HepG2 (cell line): Measurements from ENCODE around the gene PMVK. TPM values are rescaled to one million over a fixed set of nuclear protein-coding genes. Genes with fewer than 3 reads are reported as not detected.

Experiments used
- ATF1 ChIP-seq: IDR thresholded peaks from 2 replicates; pipeline ENCODE4 v1.6.1; 2016; ENCODE audit warnings: mild to moderate bottlenecking, control low read depth
- ATF7-NPFF ChIP-seq: sonication (generic); formaldehyde crosslinking; IDR thresholded peaks from 2 replicates; pipeline ENCODE4 v1.8.1; 2023; ENCODE audit warnings: mild to moderate bottlenecking, low read depth, missing genetic modification reagents, moderate library complexity
- MXI1 ChIP-seq: IDR thresholded peaks from 3 replicates; pipeline ENCODE4 v1.6.1; 2012; ENCODE audit warnings: low read depth, low read length, inconsistent platforms, borderline replicate concordance
- NFATC3 ChIP-seq: sonication (generic); formaldehyde crosslinking; IDR thresholded peaks from 2 replicates; pipeline ENCODE4 v1.5.1; 2020; ENCODE audit warnings: mild to moderate bottlenecking, missing genetic modification reagents
- NONO ChIP-seq, 2 experiments: fragments of 450-650 bp in 1 of 2; sonication (generic) in 1 of 2; formaldehyde crosslinking in 1 of 2; IDR thresholded peaks in 1 of 2; conservative IDR thresholded peaks in 1 of 2; 2 replicates each; pipeline versions ENCODE4 v1.6.1 to v1.8.0; 2017 to 2022; ENCODE audit warnings: mild to moderate bottlenecking in 1 of 2, missing genetic modification reagents in 1 of 2, moderate library complexity in 1 of 2
- PITX1 ChIP-seq: sonication (generic); formaldehyde crosslinking; IDR thresholded peaks from 2 replicates; pipeline ENCODE4 v1.5.1; 2020; ENCODE audit warnings: mild to moderate bottlenecking, missing genetic modification reagents
- REPIN1 ChIP-seq: sonication (generic); formaldehyde crosslinking; IDR thresholded peaks from 2 replicates; pipeline ENCODE4 v1.8.0; 2022; ENCODE audit warnings: missing genetic modification reagents, low read depth, mild to moderate bottlenecking, borderline replicate concordance
- SKI ChIP-seq: fragments of 450-650 bp; IDR thresholded peaks from one replicate; pipeline ENCODE4 v1.6.1; 2018; ENCODE audit warnings: mild to moderate bottlenecking; ENCODE audit not compliant: partially characterized antibody
- XBP1 ChIP-seq: sonication (generic); formaldehyde crosslinking; IDR thresholded peaks from 2 replicates; pipeline ENCODE4 v1.5.0; 2020; ENCODE audit warnings: missing genetic modification reagents
- ZNF510 ChIP-seq: sonication (generic); formaldehyde crosslinking; IDR thresholded peaks from 2 replicates; pipeline ENCODE4 v1.4.0; 2020; ENCODE audit warnings: low read depth, mild to moderate bottlenecking, missing genetic modification reagents
- ZNF724P ChIP-seq: sonication (generic); formaldehyde crosslinking; IDR thresholded peaks from 2 replicates; pipeline ENCODE4 v1.8.0; 2022; ENCODE audit warnings: missing genetic modification reagents, borderline replicate concordance
- ZNF747 ChIP-seq: sonication (generic); formaldehyde crosslinking; IDR thresholded peaks from 2 replicates; pipeline ENCODE4 v1.8.1; 2023; ENCODE audit warnings: missing genetic modification reagents, mild to moderate bottlenecking, borderline replicate concordance
- polyA plus RNA-seq, 8 experiments: library from polyadenylated mRNA; depleted of rRNA in 3 of 8; stranded (reverse) in 7 of 8; unstranded in 1 of 8; fragments of >200 nt; fragmentation: Illumina TruSeq in 4 of 8; extraction: Trizol in 4 of 8; gene quantifications; 2 replicates each; pipeline versions ENCODE4 v1.2.1 to v1.2.3, GENCODE V29; 2011 to 2016; ENCODE audit warnings: low read depth in 4 of 8, missing spikeins in 1 of 8, mixed read lengths in 1 of 8; ENCODE audit not compliant: insufficient read depth in 1 of 8
- total RNA-seq, 5 experiments: library from RNA; depleted of rRNA; stranded (reverse); fragments of >200 nt; fragmentation: Illumina TruSeq; extraction: Trizol; gene quantifications; 2 replicates each; pipeline ENCODE4 v1.2.3, GENCODE V29; 2016; ENCODE audit warnings: low read depth in 1 of 5
- TF ChIP-seq, protein P1 (sequence below): IDR thresholded peaks from 2 replicates; pipeline ENCODE4 v1.6.1; 2016; ENCODE audit warnings: low read depth, control low read depth
- TF ChIP-seq, protein P2 (sequence below): sonication (generic); formaldehyde crosslinking; IDR thresholded peaks from 2 replicates; pipeline ENCODE4 v1.4.0; 2020; ENCODE audit warnings: missing genetic modification reagents, borderline replicate concordance
- TF ChIP-seq, protein P3 (sequence below): sonication (generic); formaldehyde crosslinking; IDR thresholded peaks from 2 replicates; pipeline ENCODE4 v1.5.0; 2020; ENCODE audit warnings: mild to moderate bottlenecking, missing genetic modification reagents, borderline replicate concordance
- TF ChIP-seq, protein P4 (sequence below): sonication (generic); formaldehyde crosslinking; IDR thresholded peaks from 2 replicates; pipeline ENCODE4 v1.5.0; 2020; ENCODE audit warnings: missing genetic modification reagents, mild to moderate bottlenecking, borderline replicate concordance
- TF ChIP-seq, protein P5 (sequence below): sonication (generic); formaldehyde crosslinking; IDR thresholded peaks from 2 replicates; pipeline ENCODE4 v1.8.0; 2023; ENCODE audit warnings: mild to moderate bottlenecking, missing genetic modification reagents

Gene PMVK
- total and polyA plus RNA-seq, 2 of the 13 experiments (the other 11 are each of a cell fraction or from before 2014, with no cell fraction given) = 3.9 to 12.6 TPM

DNA sequence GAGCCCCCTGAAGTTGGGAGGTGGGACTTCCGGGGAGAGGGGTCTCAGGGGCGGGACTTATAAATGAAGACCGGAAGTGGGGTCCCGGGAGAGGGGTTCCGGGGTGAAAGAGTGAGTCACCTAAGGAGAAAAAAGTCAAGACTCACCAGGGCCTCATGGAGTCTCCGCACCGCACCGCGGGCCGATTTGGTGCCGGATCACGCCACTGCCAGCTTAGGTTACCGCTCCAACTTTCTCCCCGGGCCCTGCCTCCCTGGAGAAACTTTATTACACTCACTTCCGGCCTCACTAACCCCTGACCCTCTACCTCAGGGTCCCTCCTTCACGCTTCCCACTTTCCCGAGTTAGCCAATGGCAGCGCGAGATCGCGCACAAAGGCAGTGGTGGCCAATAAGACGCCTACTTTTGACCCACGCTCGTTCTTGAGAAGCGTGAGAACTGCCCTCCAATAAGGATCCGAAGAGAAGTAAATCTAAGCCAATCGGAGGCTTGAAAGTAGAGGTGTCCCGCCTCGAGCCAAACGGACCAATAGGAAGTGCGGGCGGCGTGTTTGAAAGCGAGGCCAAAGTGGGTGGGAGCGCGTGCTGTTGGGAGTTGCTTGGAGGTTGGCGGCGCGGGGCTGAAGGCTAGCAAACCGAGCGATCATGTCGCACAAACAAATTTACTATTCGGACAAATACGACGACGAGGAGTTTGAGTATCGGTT is 37.7 kb upstream of the PMVK start, which contains the start of gene CKS1B (continued):
- TF ChIP-seq, protein P1, sequence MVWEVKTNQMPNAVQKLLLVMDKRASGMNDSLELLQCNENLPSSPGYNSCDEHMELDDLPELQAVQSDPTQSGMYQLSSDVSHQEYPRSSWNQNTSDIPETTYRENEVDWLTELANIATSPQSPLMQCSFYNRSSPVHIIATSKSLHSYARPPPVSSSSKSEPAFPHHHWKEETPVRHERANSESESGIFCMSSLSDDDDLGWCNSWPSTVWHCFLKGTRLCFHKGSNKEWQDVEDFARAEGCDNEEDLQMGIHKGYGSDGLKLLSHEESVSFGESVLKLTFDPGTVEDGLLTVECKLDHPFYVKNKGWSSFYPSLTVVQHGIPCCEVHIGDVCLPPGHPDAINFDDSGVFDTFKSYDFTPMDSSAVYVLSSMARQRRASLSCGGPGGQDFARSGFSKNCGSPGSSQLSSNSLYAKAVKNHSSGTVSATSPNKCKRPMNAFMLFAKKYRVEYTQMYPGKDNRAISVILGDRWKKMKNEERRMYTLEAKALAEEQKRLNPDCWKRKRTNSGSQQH (CRISPR knock-in tag) = peak; percentile 88; the same call in 1 of the 2 replicates
- TF ChIP-seq ATF7-NPFF (CRISPR knock-in tag) (peak; percentile 97), XBP1 (CRISPR knock-in tag) (no peak), PITX1 (CRISPR knock-in tag) (peak; percentile 81; the same call in 1 of the 2 replicates), ZNF747 (peak; percentile 41; the same call in 1 of the 2 replicates), NONO (IDR thresholded peaks at IDR 0.05) (no peak), NONO (CRISPR knock-in tag; conservative IDR thresholded peaks at IDR 0.05) (peak; percentile 60), ATF1 (peak; percentile 87), REPIN1 (peak; percentile 80; the same call in 1 of the 2 replicates), MXI1 (peak; percentile 100), NFATC3 (CRISPR knock-in tag) (no peak; the same call in 1 of the 2 replicates), ZNF724P (CRISPR knock-in tag) (0 out of 2 replicates have a peak, but pooled peaks have one; percentile 80), ZNF510 (CRISPR knock-in tag) (peak; percentile 81; the same call in 1 of the 2 replicates), SKI (no peak)
- TF ChIP-seq, protein P2, sequence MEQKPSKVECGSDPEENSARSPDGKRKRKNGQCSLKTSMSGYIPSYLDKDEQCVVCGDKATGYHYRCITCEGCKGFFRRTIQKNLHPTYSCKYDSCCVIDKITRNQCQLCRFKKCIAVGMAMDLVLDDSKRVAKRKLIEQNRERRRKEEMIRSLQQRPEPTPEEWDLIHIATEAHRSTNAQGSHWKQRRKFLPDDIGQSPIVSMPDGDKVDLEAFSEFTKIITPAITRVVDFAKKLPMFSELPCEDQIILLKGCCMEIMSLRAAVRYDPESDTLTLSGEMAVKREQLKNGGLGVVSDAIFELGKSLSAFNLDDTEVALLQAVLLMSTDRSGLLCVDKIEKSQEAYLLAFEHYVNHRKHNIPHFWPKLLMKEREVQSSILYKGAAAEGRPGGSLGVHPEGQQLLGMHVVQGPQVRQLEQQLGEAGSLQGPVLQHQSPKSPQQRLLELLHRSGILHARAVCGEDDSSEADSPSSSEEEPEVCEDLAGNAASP = no peak
- TF ChIP-seq, protein P3, sequence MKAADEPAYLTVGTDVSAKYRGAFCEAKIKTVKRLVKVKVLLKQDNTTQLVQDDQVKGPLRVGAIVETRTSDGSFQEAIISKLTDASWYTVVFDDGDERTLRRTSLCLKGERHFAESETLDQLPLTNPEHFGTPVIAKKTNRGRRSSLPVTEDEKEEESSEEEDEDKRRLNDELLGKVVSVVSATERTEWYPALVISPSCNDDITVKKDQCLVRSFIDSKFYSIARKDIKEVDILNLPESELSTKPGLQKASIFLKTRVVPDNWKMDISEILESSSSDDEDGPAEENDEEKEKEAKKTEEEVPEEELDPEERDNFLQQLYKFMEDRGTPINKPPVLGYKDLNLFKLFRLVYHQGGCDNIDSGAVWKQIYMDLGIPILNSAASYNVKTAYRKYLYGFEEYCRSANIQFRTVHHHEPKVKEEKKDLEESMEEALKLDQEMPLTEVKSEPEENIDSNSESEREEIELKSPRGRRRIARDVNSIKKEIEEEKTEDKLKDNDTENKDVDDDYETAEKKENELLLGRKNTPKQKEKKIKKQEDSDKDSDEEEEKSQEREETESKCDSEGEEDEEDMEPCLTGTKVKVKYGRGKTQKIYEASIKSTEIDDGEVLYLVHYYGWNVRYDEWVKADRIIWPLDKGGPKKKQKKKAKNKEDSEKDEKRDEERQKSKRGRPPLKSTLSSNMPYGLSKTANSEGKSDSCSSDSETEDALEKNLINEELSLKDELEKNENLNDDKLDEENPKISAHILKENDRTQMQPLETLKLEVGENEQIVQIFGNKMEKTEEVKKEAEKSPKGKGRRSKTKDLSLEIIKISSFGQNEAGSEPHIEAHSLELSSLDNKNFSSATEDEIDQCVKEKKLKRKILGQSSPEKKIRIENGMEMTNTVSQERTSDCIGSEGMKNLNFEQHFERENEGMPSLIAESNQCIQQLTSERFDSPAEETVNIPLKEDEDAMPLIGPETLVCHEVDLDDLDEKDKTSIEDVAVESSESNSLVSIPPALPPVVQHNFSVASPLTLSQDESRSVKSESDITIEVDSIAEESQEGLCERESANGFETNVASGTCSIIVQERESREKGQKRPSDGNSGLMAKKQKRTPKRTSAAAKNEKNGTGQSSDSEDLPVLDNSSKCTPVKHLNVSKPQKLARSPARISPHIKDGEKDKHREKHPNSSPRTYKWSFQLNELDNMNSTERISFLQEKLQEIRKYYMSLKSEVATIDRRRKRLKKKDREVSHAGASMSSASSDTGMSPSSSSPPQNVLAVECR (CRISPR knock-in tag) = peak; percentile 98
- TF ChIP-seq, protein P4, sequence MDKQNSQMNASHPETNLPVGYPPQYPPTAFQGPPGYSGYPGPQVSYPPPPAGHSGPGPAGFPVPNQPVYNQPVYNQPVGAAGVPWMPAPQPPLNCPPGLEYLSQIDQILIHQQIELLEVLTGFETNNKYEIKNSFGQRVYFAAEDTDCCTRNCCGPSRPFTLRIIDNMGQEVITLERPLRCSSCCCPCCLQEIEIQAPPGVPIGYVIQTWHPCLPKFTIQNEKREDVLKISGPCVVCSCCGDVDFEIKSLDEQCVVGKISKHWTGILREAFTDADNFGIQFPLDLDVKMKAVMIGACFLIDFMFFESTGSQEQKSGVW (CRISPR knock-in tag) = no peak
- TF ChIP-seq, protein P5, sequence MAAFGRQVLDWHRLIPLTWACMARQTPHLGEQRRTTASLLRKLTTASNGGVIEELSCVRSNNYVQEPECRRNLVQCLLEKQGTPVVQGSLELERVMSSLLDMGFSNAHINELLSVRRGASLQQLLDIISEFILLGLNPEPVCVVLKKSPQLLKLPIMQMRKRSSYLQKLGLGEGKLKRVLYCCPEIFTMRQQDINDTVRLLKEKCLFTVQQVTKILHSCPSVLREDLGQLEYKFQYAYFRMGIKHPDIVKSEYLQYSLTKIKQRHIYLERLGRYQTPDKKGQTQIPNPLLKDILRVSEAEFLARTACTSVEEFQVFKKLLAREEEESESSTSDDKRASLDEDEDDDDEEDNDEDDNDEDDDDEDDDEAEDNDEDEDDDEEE (CRISPR knock-in tag) = no peak
